Fibroblast of pulmonary artery (primary cell): Measurements from ENCODE around the gene GORASP1.
"Not testable (repeated sequence)": the region's sequence is repeated elsewhere in the genome, so short reads cannot be mapped to it uniquely, and the experiment has no call there.

Source experiments
- DNase-seq: peaks from one replicate; pipeline ENCODE4 v3.0.0-alpha.2; 2010; ENCODE audit warnings: low read depth
- H3K4me3 ChIP-seq: replicated peaks from 2 replicates; pipeline ENCODE4 v1.5.1; 2011; ENCODE audit warnings: low read depth, mild to moderate bottlenecking, control low read depth, low read length, moderate library complexity
- TF ChIP-seq, protein P1 (sequence below): IDR thresholded peaks from 2 replicates; pipeline ENCODE4 v1.5.1; 2011; ENCODE audit warnings: mild to moderate bottlenecking, control low read depth, low read length, inconsistent platforms; ENCODE audit errors: missing control alignments

GORASP1 gene

DNA sequence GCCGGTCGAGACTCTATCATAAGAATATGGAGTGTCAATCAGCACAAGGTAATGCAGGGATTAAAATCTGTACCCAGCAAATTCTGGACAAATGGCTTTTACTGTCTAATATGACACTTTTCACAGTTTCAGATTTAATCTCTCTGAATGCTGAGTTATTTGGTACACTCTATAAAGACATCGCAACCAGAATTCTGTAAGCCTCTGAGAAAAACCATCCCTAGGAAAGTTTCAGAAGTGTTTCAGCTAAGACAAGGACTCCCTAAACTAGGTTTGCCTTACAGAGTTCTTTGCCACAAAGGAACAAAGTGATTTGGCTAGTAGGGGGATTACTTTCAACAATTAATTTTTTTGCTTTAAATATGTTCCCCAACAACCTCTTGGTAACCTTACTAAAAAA is 44.3 kb downstream of the GORASP1 start:
- H3K4me3 ChIP-seq, result no peak overlapping the region
- TF ChIP-seq, protein P1, sequence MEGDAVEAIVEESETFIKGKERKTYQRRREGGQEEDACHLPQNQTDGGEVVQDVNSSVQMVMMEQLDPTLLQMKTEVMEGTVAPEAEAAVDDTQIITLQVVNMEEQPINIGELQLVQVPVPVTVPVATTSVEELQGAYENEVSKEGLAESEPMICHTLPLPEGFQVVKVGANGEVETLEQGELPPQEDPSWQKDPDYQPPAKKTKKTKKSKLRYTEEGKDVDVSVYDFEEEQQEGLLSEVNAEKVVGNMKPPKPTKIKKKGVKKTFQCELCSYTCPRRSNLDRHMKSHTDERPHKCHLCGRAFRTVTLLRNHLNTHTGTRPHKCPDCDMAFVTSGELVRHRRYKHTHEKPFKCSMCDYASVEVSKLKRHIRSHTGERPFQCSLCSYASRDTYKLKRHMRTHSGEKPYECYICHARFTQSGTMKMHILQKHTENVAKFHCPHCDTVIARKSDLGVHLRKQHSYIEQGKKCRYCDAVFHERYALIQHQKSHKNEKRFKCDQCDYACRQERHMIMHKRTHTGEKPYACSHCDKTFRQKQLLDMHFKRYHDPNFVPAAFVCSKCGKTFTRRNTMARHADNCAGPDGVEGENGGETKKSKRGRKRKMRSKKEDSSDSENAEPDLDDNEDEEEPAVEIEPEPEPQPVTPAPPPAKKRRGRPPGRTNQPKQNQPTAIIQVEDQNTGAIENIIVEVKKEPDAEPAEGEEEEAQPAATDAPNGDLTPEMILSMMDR, result no peak
- no peak for DNase-seq

DNA sequence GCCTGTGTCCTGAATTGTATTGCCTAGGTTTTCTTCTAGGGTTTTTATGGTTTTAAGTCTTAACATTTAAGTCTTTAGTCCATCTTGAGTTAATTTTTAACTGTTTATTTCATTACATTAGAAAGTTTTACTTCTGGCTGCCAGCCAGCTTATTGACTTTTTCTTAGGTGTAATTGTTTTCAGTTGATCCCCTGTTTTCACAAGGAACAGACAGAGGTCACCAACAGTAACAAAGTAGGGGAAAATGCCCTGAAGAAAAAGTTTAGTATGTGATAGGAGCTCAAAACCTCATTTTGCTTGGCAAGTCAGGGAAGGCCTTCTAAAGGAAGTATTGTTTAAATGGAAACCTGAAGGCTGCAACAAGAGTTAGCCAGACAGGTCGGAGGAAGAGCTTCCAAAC is 45.2 kb downstream of the GORASP1 start:
- no peak overlapping the region for H3K4me3 ChIP-seq
- TF ChIP-seq, protein P1, result no peak
- DNase-seq, result no peak

DNA sequence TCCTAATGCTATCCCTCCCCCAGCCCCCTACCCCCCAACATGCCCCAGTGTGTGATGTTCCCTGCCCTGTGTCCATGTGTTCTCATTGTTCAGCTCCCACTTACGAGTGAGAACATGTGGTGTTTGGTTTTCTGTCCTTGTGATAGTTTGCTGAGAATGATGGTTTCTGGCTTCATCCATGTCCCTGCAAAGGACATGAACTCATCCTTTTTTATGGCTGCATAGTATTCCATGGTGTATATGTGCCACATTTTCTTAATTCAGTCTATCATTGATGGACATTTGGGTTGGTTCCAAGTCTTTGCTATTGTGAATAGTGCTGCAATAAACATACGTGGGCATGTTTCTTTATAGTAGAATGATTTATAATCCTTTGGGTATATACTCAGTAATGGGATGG is 46.2 kb downstream of the GORASP1 start:
- H3K4me3 ChIP-seq, DNase-seq: not testable (repeated sequence)

DNA sequence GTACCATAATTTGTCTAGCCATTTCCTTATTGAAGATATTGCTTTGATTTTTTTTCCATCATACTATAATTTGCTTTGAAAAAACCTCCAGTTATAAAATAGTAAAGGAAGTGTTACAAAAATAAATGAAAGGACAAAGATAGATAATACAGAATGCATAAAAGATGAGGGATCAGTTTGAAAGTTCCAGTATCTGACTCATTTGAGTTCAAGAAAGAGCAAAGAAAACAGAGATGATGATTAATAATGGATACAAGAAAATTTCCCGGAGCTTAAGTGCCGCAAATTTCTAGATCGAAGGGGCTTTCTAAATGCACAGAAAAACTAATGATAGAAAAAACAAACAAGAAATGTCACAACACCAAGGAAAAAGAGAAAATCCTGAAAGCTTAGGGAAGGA is 51.3 kb downstream of the GORASP1 start:
- no peak overlapping the region for H3K4me3 ChIP-seq
- DNase-seq, result no peak
- TF ChIP-seq, protein P1, result no peak

DNA sequence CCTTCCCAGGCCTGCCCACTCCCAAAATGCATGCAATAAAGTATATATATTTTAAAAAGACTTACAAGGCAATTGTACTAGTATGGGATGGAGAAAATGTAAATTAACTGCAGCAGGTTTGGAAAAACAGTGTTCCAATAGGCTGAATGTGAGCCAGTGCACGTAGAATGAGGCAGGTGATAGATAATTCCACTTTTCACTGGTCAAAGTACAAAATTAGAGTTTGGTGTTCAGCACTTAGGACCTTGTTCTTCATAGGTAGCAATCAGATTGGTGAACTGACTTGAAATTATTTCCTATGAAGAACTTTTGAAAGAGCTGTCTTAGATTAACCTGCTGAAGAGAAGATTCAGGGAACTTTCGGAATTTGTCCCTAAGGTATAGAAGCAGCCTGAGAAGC is 53.7 kb downstream of the GORASP1 start:
- H3K4me3 ChIP-seq, result no peak overlapping the region
- TF ChIP-seq, protein P1, result no peak
- no peak for DNase-seq

DNA sequence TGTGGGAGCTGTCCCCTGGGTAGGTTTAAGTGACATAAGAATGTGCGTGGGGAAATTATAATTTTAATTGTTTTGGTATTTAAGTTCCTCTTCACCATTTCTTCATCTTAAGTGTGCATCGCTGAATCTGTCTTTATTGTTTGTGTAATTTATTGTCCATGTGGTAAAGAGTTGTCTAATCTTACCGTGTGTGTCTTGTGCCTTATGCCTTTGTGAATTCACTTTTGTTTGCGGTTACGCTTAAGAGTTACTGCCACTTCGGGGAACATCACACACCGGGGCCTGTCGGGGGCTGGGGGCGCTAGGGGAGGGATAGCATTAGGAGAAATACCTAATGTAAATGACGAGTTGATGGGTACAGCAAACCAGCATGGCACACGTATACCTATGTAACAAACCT is 54.8 kb downstream of the GORASP1 start:
- no peak for DNase-seq
- H3K4me3 ChIP-seq, result peak overlapping the region; percentile 80
- TF ChIP-seq, protein P1, result no peak

DNA sequence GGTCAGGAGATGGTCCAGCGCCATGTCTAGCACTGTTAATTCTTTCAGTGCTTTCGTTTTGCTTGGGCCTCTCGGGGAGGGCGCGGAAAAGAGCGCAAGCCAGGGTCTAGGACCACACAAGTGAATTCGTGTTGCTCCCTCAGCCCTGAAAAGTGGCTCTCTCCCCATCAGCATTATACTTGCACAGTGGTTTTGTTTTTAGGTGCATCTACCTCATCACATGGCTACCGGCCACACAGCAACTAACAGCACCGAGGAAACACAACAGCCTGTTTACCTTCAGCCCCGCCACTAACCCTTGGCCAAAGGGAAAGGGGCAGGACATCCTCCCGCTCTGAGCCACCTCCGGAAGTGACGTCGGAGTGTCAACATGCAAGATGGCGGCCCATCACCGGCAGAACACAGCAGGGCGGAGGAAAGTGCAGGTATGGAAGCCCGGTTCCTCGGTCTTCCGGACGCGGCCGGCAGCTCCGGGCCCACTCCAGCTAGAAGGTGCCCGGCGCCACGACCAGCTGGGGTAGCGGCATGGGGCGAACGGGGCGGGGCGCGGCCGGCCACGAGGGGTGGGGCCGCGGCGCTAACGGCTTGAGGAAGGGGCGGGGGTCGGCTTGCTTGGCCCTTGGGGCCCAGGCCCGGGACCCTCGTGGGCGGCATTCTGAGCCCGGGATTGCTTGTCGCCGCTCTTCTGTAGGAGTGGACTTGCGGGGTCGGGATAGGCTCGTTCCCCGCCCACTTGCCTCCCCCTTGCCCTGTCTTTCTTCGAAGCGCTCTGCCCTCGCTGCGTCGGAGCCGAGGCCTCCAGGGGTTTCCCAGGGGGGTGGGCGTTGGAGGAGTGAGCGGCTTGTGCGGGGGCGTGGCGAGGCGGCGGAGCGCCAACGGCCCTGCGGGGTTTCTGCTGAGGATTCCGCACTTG is 55.5 kb downstream of the GORASP1 start, which contains the start of the genes SCN11A and WDR48:
SCN11A (minus strand) TSS at position 296 of the 913 bp plus-strand sequence. CDS start 101,582 bp downstream, outside the sequence.
WDR48 (plus strand) TSS at position 368 of the 913 bp plus-strand sequence; CDS start at position 378, 10 bp downstream.
- peak within 1 kb of the TSS; percentile 80 for H3K4me3 ChIP-seq
- TF ChIP-seq, protein P1, result no peak
- peak; percentile 94 for DNase-seq
